Transverse colon (tissue), 4 donors: Measurements from ENCODE around the gene RBPJ. TPM values are rescaled to one million over a fixed set of nuclear protein-coding genes. Genes with fewer than 3 reads are reported as not detected.

Experiments
- DNase-seq: peaks from one replicate; pipeline ENCODE4 v3.0.0-alpha.2; 2019
- H3K27ac ChIP-seq, 4 donors: fragments of 200-600 bp; sonication (generic); 2 replicates each; pipeline ENCODE4 v1.5.1; 2016 to 2018; ENCODE audit warnings: inconsistent platforms in 4 of 4
- H3K27me3 ChIP-seq: fragments of 200-600 bp; sonication (generic); 2 replicates; pipeline ENCODE4 v1.5.1; 2017; ENCODE audit warnings: inconsistent platforms
- H3K36me3 ChIP-seq, 4 donors: fragments of 200-600 bp; sonication (generic); 2 replicates each; pipeline ENCODE4 v1.5.1; 2017 to 2019; ENCODE audit warnings: inconsistent platforms in 4 of 4
- H3K4me1 ChIP-seq, 4 donors: fragments of 200-600 bp; sonication (generic); 2 replicates each; pipeline ENCODE4 v1.5.1; 2017 to 2020; ENCODE audit warnings: inconsistent platforms in 4 of 4
- H3K4me3 ChIP-seq, 4 donors: fragments of 200-600 bp; sonication (generic); 1 replicate in 1 of 4; 2 replicates in 3 of 4; pipeline versions ENCODE4 v1.5.1 to v1.6.1; 2017 to 2019; ENCODE audit warnings: inconsistent platforms in 4 of 4
- H3K9me3 ChIP-seq, 2 donors: fragments of 200-600 bp; sonication (generic); 2 replicates each; pipeline ENCODE4 v1.5.1; 2017 to 2019; ENCODE audit warnings: inconsistent platforms in 2 of 2
- CTCF ChIP-seq, 5 experiments: fragments of 200-600 bp in 3 of 5; fragments of 450-650 bp in 2 of 5; sonication (generic) in 3 of 5; IDR thresholded peaks; 1 replicate in 2 of 5; 2 replicates in 3 of 5; pipeline ENCODE4 v1.5.1; 2016 to 2017; ENCODE audit warnings: antibody characterized with exemption in 5 of 5, inconsistent platforms in 3 of 5, mild to moderate bottlenecking in 2 of 5, moderate library complexity in 1 of 5
- EP300 ChIP-seq: sonication (generic); formaldehyde crosslinking; IDR thresholded peaks from one replicate; pipeline ENCODE4 v1.6.1; 2017; ENCODE audit warnings: antibody characterized with exemption, low read depth
- POLR2A ChIP-seq: fragments of 450-650 bp; IDR thresholded peaks from one replicate; pipeline ENCODE4 v1.6.1; 2016; ENCODE audit warnings: antibody characterized with exemption, mild to moderate bottlenecking, moderate library complexity
- POLR2AphosphoS5 ChIP-seq, 3 donors: sonication (generic); formaldehyde crosslinking; IDR thresholded peaks; one replicate each; pipeline ENCODE4 v1.6.1; 2016; ENCODE audit warnings: antibody characterized with exemption in 3 of 3
- WGBS, 2 donors: methylation state at CpG; one replicate each; pipeline ENCODE4 v1.1.5; 2018; ENCODE audit warnings: low coverage in 1 of 2; 5-methylcytosine and 5-hydroxymethylcytosine counted together
- in situ Hi-C, 4 donors: fragments of 200-750 bp; cut with MboI; loops; one replicate each; pipeline versions ENCODE4 v1.15.0 to v1.15.1; 2017; ENCODE audit warnings: low sequenced_read_pairs in 3 of 4, low pct_ligation_motif_present in 1 of 4, low pct_unique_long_range_greater_than_20kb in 1 of 4
- intact Hi-C: fragments of 100-400 bp; cut with DNase I; formaldehyde crosslinking; loops from one replicate; pipeline ENCODE4 v1.15.1; 2023; ENCODE audit warnings: low total_unique reads
- total RNA-seq, 4 donors: library from RNA; depleted of rRNA; stranded (reverse); fragments of >200 nt; gene quantifications; one replicate each; pipeline ENCODE4 v1.1.0, GENCODE V29; 2016

Gene RBPJ
- total RNA-seq, 4 donors from 2014 or later = 15.1 to 104 (median 44.6) TPM

GRCh38 chr4:26331380-26331950, 10.7 kb downstream of the RBPJ start:
- DNase-seq = no peak
- Histone ChIP-seq H3K27me3 (no peaks in the 10 kb centered on the region), H3K4me3 (no peak overlapping the region), H3K9me3 (no peaks in the 10 kb centered on the region), H3K27ac (no peak overlapping the region), H3K36me3 (no peaks in the 10 kb centered on the region), H3K4me1 (peaks cover 4 to 39% (median 17%) of the 10 kb centered on the region in 4 donors)
- no peak for TF ChIP-seq POLR2AphosphoS5 (IDR thresholded peaks at IDR 0.05)
- no peak for TF ChIP-seq POLR2A
- no peak for TF ChIP-seq EP300
- TF ChIP-seq CTCF (IDR thresholded peaks at IDR 0.05) = no peak
- in situ Hi-C loops (loop anchor here in 2 of 4 donors (5.0 to 25.0 kb wide), 2 partner anchors 66 to 681 kb away; no protein-coding TSS in a partner anchor), intact Hi-C loops (loop anchor here (10.0 kb wide), 1 partner anchor 83 kb away; no protein-coding TSS in a partner anchor)
- 68 to 75% methylated on average over 7 of the region's 7 CpGs for WGBS, 2 donors

DNA sequence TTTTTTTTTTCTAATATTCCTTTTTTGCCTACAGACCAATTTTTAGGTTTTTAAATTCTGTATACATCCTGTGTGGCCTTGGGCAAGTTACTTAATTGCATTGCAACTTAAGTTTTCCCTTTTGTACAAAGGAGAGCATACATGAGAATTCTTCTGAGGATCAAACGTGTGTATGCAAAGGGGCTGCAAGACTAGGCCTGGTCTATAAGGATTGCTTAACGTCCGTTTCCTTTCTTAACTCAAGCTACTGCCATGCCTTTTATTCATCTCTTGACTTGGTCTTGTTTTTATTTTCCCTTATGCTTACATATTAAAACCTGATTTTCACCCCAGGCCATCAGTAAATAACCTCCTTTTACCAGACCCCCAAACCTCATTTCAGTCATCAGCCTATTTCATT, 13.6 kb downstream of the RBPJ start:
- Histone ChIP-seq H3K36me3 (no peaks in the 10 kb centered on the region), H3K4me3 (no peak overlapping the region), H3K9me3 (no peaks in the 10 kb centered on the region), H3K4me1 (peaks cover 4 to 40% (median 17%) of the 10 kb centered on the region in 4 donors), H3K27ac (no peak overlapping the region), H3K27me3 (no peaks in the 10 kb centered on the region)
- no peak for DNase-seq
- in situ Hi-C loops (loop anchor here in 2 of 4 donors (5.0 to 25.0 kb wide), 2 partner anchors 63 to 678 kb away; no protein-coding TSS in a partner anchor), intact Hi-C loops (loop anchor here (10.0 kb wide), 1 partner anchor 80 kb away; no protein-coding TSS in a partner anchor)
- 75 to 88% methylated on average over 3 of the region's 3 CpGs for WGBS, 2 donors
- TF ChIP-seq POLR2A (no peak), POLR2AphosphoS5 (IDR thresholded peaks at IDR 0.05) (no peak), EP300 (no peak), CTCF (IDR thresholded peaks at IDR 0.05) (no peak)

- peaks cover 4 to 41% (median 6%) of the 10 kb centered on the region in 4 donors for H3K4me1 ChIP-seq
- H3K36me3 ChIP-seq = no peaks in the 10 kb centered on the region
- in situ Hi-C loops = loop anchor here in 1 of 4 donors (25.0 kb wide), 1 partner anchor 675 kb away; no protein-coding TSS in a partner anchor
- H3K27me3 ChIP-seq = no peaks in the 10 kb centered on the region
- 83 to 84% methylated on average over 1 to 2 of the region's 2 CpGs for WGBS, 2 donors
- intact Hi-C loops = loop anchor here (10.0 kb wide), 1 partner anchor 77 kb away; no protein-coding TSS in a partner anchor
- no peak for TF ChIP-seq CTCF (IDR thresholded peaks at IDR 0.05)
- TF ChIP-seq POLR2A = no peak
- no peak for TF ChIP-seq POLR2AphosphoS5 (IDR thresholded peaks at IDR 0.05)
- no peaks in the 10 kb centered on the region for H3K9me3 ChIP-seq
- H3K27ac ChIP-seq = no peak overlapping the region
- no peak overlapping the region for H3K4me3 ChIP-seq
- no peak for DNase-seq
Measured at GRCh38 chr4:26337612-26338011, 16.8 kb downstream of the RBPJ start.

- DNase-seq = no peak
- 41 to 42% methylated on average over 3 of the region's 3 CpGs for WGBS, 2 donors
- TF ChIP-seq POLR2AphosphoS5 (IDR thresholded peaks at IDR 0.05) = peak in 1 of 3 donors; percentile 26
- TF ChIP-seq CTCF (IDR thresholded peaks at IDR 0.05) = no peak
- TF ChIP-seq EP300 = no peak
- intact Hi-C loops = no loop called here
- peaks cover 0 to 56% (median 1%) of the 10 kb centered on the region in 4 donors for H3K4me1 ChIP-seq
- H3K9me3 ChIP-seq = no peaks in the 10 kb centered on the region
- H3K27ac ChIP-seq = no peak overlapping the region
- H3K36me3 ChIP-seq = no peaks in the 10 kb centered on the region
- H3K27me3 ChIP-seq = no peaks in the 10 kb centered on the region
- H3K4me3 ChIP-seq = no peak overlapping the region
- in situ Hi-C loops = loop anchor here in 1 of 4 donors (25.0 kb wide), 1 partner anchor 670 kb away; no protein-coding TSS in a partner anchor
Measured at GRCh38 chr4:26342328-26343037, 21.7 kb downstream of the RBPJ start.
